NT2/D1 (cell line): ENCODE results near the gene STOML1.

Source experiments
- DNase-seq: peaks from one replicate; pipeline ENCODE4 v3.0.0-alpha.2; 2011; ENCODE audit warnings: low read depth, low spot score
- H3K27me3 ChIP-seq: 2 replicates; pipeline ENCODE4 v1.6.0; 2011; ENCODE audit warnings: mild to moderate bottlenecking; ENCODE audit not compliant: insufficient read length, insufficient read depth
- H3K36me3 ChIP-seq: 2 replicates; pipeline ENCODE4 v1.6.1; 2011; ENCODE audit warnings: mild to moderate bottlenecking, low read length, mixed read lengths; ENCODE audit not compliant: insufficient read depth, insufficient read length
- H3K4me1 ChIP-seq: 2 replicates; pipeline ENCODE4 v1.5.1; 2011; ENCODE audit not compliant: insufficient read depth, insufficient read length
- H3K4me3 ChIP-seq: 2 replicates; pipeline ENCODE4 v1.5.1; 2011; ENCODE audit warnings: low read depth; ENCODE audit not compliant: insufficient read length
- H3K9ac ChIP-seq: 2 replicates; pipeline ENCODE4 v1.6.0; 2011; ENCODE audit warnings: low read depth; ENCODE audit not compliant: insufficient read length
- H3K9me3 ChIP-seq: 2 replicates; pipeline ENCODE4 v1.5.1; 2011; ENCODE audit warnings: mild to moderate bottlenecking, low read length; ENCODE audit not compliant: insufficient read depth
- SUZ12 ChIP-seq: IDR thresholded peaks from 2 replicates; pipeline ENCODE4 v1.6.1; 2011; ENCODE audit not compliant: insufficient read length, insufficient read depth; ENCODE audit errors: extremely low read depth
- YY1 ChIP-seq: IDR thresholded peaks from 2 replicates; pipeline ENCODE4 v1.6.1; 2011; ENCODE audit not compliant: insufficient read length, insufficient read depth
- ZNF274 ChIP-seq: IDR thresholded peaks from 2 replicates; pipeline ENCODE4 v1.6.1; 2011; ENCODE audit warnings: mild to moderate bottlenecking, low read depth, low read length

The STOML1 gene

GRCh38 chr15:73937296-73937695 lies 54.8 kb downstream of the STOML1 start:
- TF ChIP-seq SUZ12, result no peak
- TF ChIP-seq ZNF274, result no peak
- no peak for TF ChIP-seq YY1
- Histone ChIP-seq H3K9me3 (no peaks in the 10 kb centered on the region), H3K4me3 (no peak overlapping the region), H3K9ac (no peak overlapping the region), H3K36me3 (peaks cover 12% of the 10 kb centered on the region), H3K27me3 (no peaks in the 10 kb centered on the region), H3K4me1 (peaks cover 20% of the 10 kb centered on the region)
- DNase-seq, result no peak

- no peak overlapping the region for H3K4me3 ChIP-seq
- TF ChIP-seq SUZ12 (no peak), ZNF274 (no peak), YY1 (no peak)
- no peaks in the 10 kb centered on the region for H3K9me3 ChIP-seq
- H3K36me3 ChIP-seq, result peaks cover 18% of the 10 kb centered on the region
- DNase-seq, result no peak
- H3K9ac ChIP-seq, result no peak overlapping the region
- peaks cover 16% of the 10 kb centered on the region for H3K4me1 ChIP-seq
- H3K27me3 ChIP-seq, result no peaks in the 10 kb centered on the region
Measured at GRCh38 chr15:73936588-73937290, 55.4 kb downstream of the STOML1 start.

- TF ChIP-seq YY1, result no peak
- TF ChIP-seq ZNF274, result no peak
- no peak for TF ChIP-seq SUZ12
- no peaks in the 10 kb centered on the region for H3K27me3 ChIP-seq
- H3K36me3 ChIP-seq, result peaks cover 24% of the 10 kb centered on the region
- no peak for DNase-seq
- no peak overlapping the region for H3K4me3 ChIP-seq
- peak overlapping the region; percentile 29 for H3K9ac ChIP-seq
- no peaks in the 10 kb centered on the region for H3K9me3 ChIP-seq
- peaks cover 16% of the 10 kb centered on the region for H3K4me1 ChIP-seq
Measured at GRCh38 chr15:73936181-73936580, 55.9 kb downstream of the STOML1 start.

GRCh38 chr15:73935547-73935946 lies 56.5 kb downstream of the STOML1 start:
- Histone ChIP-seq H3K4me3 (no peak overlapping the region), H3K9me3 (no peaks in the 10 kb centered on the region), H3K36me3 (peaks cover 30% of the 10 kb centered on the region), H3K9ac (peak overlapping the region; percentile 24), H3K27me3 (no peaks in the 10 kb centered on the region), H3K4me1 (peaks cover 14% of the 10 kb centered on the region)
- no peak for DNase-seq
- TF ChIP-seq YY1 (no peak), ZNF274 (no peak), SUZ12 (no peak)

GRCh38 chr15:73934281-73934680 lies 57.8 kb downstream of the STOML1 start:
- Histone ChIP-seq H3K9ac (no peak overlapping the region), H3K9me3 (no peaks in the 10 kb centered on the region), H3K27me3 (no peaks in the 10 kb centered on the region), H3K4me3 (no peak overlapping the region), H3K4me1 (peaks cover 21% of the 10 kb centered on the region), H3K36me3 (peaks cover 34% of the 10 kb centered on the region)
- TF ChIP-seq YY1 (no peak), SUZ12 (no peak), ZNF274 (no peak)
- no peak for DNase-seq

- Histone ChIP-seq H3K27me3 (no peaks in the 10 kb centered on the region), H3K36me3 (peaks cover 36% of the 10 kb centered on the region), H3K4me3 (no peak overlapping the region), H3K9me3 (no peaks in the 10 kb centered on the region), H3K4me1 (peaks cover 27% of the 10 kb centered on the region), H3K9ac (peak overlapping the region; percentile 11)
- TF ChIP-seq ZNF274 (no peak), SUZ12 (no peak)
- DNase-seq, result no peak
Measured at GRCh38 chr15:73932381-73933191, 59.5 kb downstream of the STOML1 start.

GRCh38 chr15:73931441-73931840 lies 60.7 kb downstream of the STOML1 start:
- no peak for DNase-seq
- TF ChIP-seq SUZ12 (no peak), YY1 (no peak), ZNF274 (no peak)
- H3K27me3 ChIP-seq, result no peaks in the 10 kb centered on the region
- H3K9ac ChIP-seq, result no peak overlapping the region
- no peaks in the 10 kb centered on the region for H3K9me3 ChIP-seq
- no peak overlapping the region for H3K4me3 ChIP-seq
- H3K4me1 ChIP-seq, result peaks cover 27% of the 10 kb centered on the region
- H3K36me3 ChIP-seq, result peaks cover 34% of the 10 kb centered on the region
